ENCODE data around the gene TSPAN1. TPM values are rescaled to one million over a fixed set of nuclear protein-coding genes. Genes with fewer than 3 reads are reported as not detected.

The TSPAN1 gene
- total and polyA plus RNA-seq, 2 of the 13 experiments (the other 11 are each of a cell fraction or from before 2014, with no cell fraction given): 1.7 to 2.9 TPM

- TF ChIP-seq ZNF574 (CRISPR knock-in tag; IDR thresholded peaks at IDR 0.05) (peak; percentile 90), GLMP (CRISPR knock-in tag; IDR thresholded peaks at IDR 0.05; ENCODE audit: borderline replicate concordance) (no peak), KDM4B (CRISPR knock-in tag; IDR thresholded peaks at IDR 0.05) (peak; percentile 69), ESRRA (CRISPR knock-in tag; IDR thresholded peaks at IDR 0.05; ENCODE audit: low read depth) (peak; percentile 69; the same call in 1 of the 2 replicates), ZNF713 (CRISPR knock-in tag; IDR thresholded peaks at IDR 0.05) (peak; percentile 92; the same call in 1 of the 2 replicates), CHD4 (IDR thresholded peaks at IDR 0.05; ENCODE audit: borderline replicate concordance, low read length) (no peak), STAG1 (CRISPR knock-in tag; IDR thresholded peaks at IDR 0.05) (no peak), FOXA1 (IDR thresholded peaks at IDR 0.05) (no peak), FOXA1 (CRISPR knock-in tag; IDR thresholded peaks at IDR 0.05) (peak; percentile 4; the same call in 1 of the 2 replicates), TBX3 (IDR thresholded peaks at IDR 0.05; ENCODE audit: borderline replicate concordance) (peak; percentile 84; the same call in 1 of the 2 replicates), ZNF569 (CRISPR knock-in tag; IDR thresholded peaks at IDR 0.05; ENCODE audit: borderline replicate concordance) (peak; percentile 98), ZNF513 (CRISPR knock-in tag; conservative IDR thresholded peaks at IDR 0.05) (no peak), ZFP62 (CRISPR knock-in tag; IDR thresholded peaks at IDR 0.05) (0 out of 2 replicates have a peak, but pooled peaks have one; percentile 68), DBP (CRISPR knock-in tag; IDR thresholded peaks at IDR 0.05; ENCODE audit: not compliant biosample characterization) (no peak), AGO2 (optimal IDR thresholded peaks at IDR 0.05; ENCODE audit: low read depth, low read length) (no peak), SOX5 (CRISPR knock-in tag; IDR thresholded peaks at IDR 0.05; ENCODE audit: borderline replicate concordance) (peak; percentile 75), HMGA1 (CRISPR knock-in tag; conservative IDR thresholded peaks at IDR 0.05) (no peak), SOX6 (IDR thresholded peaks at IDR 0.05) (no peak), SOX6 (CRISPR knock-in tag; IDR thresholded peaks at IDR 0.05) (peak; percentile 81), ZNF709 (CRISPR knock-in tag; IDR thresholded peaks at IDR 0.05) (peak; percentile 99), ZKSCAN1 (IDR thresholded peaks at IDR 0.05; ENCODE audit: low read length) (no peak), ZNF337 (CRISPR knock-in tag; IDR thresholded peaks at IDR 0.05; ENCODE audit: borderline replicate concordance, low read depth) (peak; percentile 57; the same call in 1 of the 2 replicates), DRAP1 (CRISPR knock-in tag; IDR thresholded peaks at IDR 0.05) (peak; percentile 89), RBM39 (IDR thresholded peaks at IDR 0.05; ENCODE audit: low read depth, low read length, poor library complexity, severe bottlenecking) (peak; percentile 85), ZKSCAN8 (CRISPR knock-in tag; IDR thresholded peaks at IDR 0.05; ENCODE audit: borderline replicate concordance) (peak; percentile 76; the same call in 1 of the 2 replicates)
Observed at GRCh38 chr1:46132529-46133180, 42.2 kb upstream of the TSPAN1 start, which contains the start of gene PIK3R3 (continued).

Measured in HepG2 (cell line).